GM18511 (cell line): ENCODE data around the gene FOLR2.
"Not testable (repeated sequence)": the region's sequence is repeated elsewhere in the genome, so short reads cannot be mapped to it uniquely, and the experiment has no call there.

Source experiments
- ATAC-seq: cut with Tn5 transposase; IDR thresholded peaks from one replicate; pipeline ENCODE4 v1.9.1; 2021; ENCODE audit warnings: mild to moderate bottlenecking, moderate library complexity; ENCODE audit not compliant: unreplicated experiment

The FOLR2 gene

GRCh38 chr11:72216638-72217037 lies at the start of gene FOLR2:
Gene FOLR2, plus strand, starts transcription at chr11:72216794. Its CDS starts 1,791 bp downstream, at chr11:72218585.
- ATAC-seq, result no peak

- ATAC-seq, result not testable (repeated sequence)
Observed at GRCh38 chr11:72169046-72169555, 47.5 kb upstream of the FOLR2 start.

GRCh38 chr11:72169754-72170153 lies 46.8 kb upstream of the FOLR2 start:
- not testable (repeated sequence) for ATAC-seq

- ATAC-seq, result not testable (repeated sequence)
Observed at GRCh38 chr11:72172043-72172442, 44.6 kb upstream of the FOLR2 start.

- no peak for ATAC-seq
Observed at GRCh38 chr11:72173291-72173690, 43.3 kb upstream of the FOLR2 start.

GRCh38 chr11:72174302-72175070 lies 42.1 kb upstream of the FOLR2 start:
- ATAC-seq, result no peak

GRCh38 chr11:72177656-72178055 lies 38.9 kb upstream of the FOLR2 start:
- no peak for ATAC-seq

- no peak for ATAC-seq
Observed at GRCh38 chr11:72179049-72179803, 37.4 kb upstream of the FOLR2 start.

- ATAC-seq, result no peak
Observed at GRCh38 chr11:72179804-72180396, 36.7 kb upstream of the FOLR2 start.

GRCh38 chr11:72180892-72181552 lies 35.6 kb upstream of the FOLR2 start:
- ATAC-seq, result not testable (repeated sequence)

- ATAC-seq, result not testable (repeated sequence)
Observed at GRCh38 chr11:72181553-72181958, 35.0 kb upstream of the FOLR2 start.

- ATAC-seq, result no peak
Observed at GRCh38 chr11:72188267-72188666, 28.3 kb upstream of the FOLR2 start.

GRCh38 chr11:72189455-72190250 lies 26.9 kb upstream of the FOLR2 start:
- no peak for ATAC-seq

GRCh38 chr11:72190631-72191071 lies 25.9 kb upstream of the FOLR2 start:
- ATAC-seq, result no peak

- no peak for ATAC-seq
Observed at GRCh38 chr11:72191961-72192381, 24.6 kb upstream of the FOLR2 start, which contains the start of gene FOLR1. Gene FOLR1, plus strand, starts transcription at chr11:72192140. Its CDS starts 34 bp downstream, at chr11:72192174.

- ATAC-seq, result no peak
Observed at GRCh38 chr11:72195518-72196270, 20.9 kb upstream of the FOLR2 start.

- not testable (repeated sequence) for ATAC-seq
Observed at GRCh38 chr11:72201445-72201844, 15.1 kb upstream of the FOLR2 start.

GRCh38 chr11:72202571-72202970 lies 14.0 kb upstream of the FOLR2 start:
- ATAC-seq, result no peak

GRCh38 chr11:72203163-72203562 lies 13.4 kb upstream of the FOLR2 start:
- ATAC-seq, result no peak
